Raji (cell line): Measurements from ENCODE around the gene TVP23A.

Source experiments
- POLR2A ChIP-seq: IDR thresholded peaks from 2 replicates; pipeline ENCODE4 v1.6.1; 2011; ENCODE audit warnings: low read depth, low read length, control low read depth; ENCODE audit not compliant: insufficient read depth

The TVP23A gene

DNA sequence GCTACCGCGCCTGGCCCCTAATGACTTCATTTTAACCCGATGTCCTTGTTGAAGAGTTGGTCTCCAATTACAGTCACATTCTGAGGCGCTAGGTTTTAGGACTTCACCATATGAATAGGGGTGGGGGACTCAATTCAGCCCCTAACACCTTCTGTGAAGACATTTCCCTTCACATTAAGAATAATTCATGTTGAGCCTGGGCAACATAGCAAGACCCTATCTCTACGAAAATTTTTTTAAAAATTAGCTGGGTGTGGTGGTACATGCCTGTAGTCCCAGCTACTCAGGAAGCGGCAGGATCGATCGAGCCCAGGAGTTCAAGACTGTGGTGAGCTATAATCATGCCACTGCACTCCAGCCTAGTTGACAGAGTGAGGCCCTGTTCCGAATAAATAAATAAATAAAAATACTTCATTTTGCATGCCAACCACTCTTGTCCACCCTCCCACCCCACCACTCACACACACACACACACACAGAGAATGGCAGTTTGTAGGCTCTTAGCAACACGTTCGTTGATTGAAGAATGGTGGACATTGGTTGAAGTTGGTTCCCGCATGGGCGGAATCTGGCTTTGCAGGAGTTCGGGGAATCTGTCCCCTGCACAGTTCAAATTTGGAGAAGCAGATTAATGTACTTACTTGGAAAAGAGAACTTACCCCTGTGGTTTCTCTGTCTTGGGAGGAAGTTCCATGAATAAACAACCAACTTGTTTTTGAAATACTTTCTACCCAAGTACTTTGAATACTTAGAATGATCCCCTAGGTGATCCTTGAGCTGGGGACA lies 27.8 kb upstream of the TVP23A start:
- TF ChIP-seq POLR2A, result no peak

DNA sequence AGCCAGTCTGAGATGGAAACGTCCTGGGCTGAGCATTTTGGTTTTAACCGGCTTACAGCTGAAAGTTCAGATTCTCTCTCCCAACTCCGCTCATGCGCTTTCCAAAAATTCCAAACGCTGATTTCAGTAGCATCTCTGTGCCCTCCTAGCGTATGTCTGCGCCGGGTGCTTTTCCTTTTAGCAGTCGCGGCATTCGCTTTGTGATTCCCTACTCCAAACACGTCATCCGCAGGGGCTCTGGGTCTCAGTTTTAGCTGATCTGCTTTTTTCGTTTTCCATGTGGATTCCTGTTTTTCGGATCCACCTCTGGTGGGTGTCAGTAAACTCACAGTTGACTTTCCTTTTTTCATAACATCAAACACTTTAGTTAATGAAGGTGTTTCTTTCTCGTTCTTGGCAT lies 22.1 kb upstream of the TVP23A start:
- TF ChIP-seq POLR2A, result no peak

DNA sequence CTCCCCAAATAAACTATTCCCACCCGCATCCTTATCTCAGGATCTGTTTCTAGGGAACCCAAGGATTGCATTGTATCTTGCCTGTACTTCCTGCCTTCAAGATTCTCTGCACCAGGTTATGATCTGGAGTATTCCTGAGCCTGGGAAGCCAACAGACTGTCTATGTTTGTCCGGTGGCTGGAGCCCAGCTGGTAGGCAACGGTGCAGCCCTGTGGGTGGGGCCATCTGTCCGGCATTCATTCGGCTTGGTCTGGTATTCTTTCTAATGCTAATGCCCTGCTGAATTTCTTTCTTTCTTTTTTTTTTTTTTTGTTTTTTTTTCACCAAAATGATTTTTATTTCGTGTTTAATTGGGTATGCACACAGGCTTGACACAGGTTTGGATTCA lies 20.7 kb upstream of the TVP23A start:
- no peak for TF ChIP-seq POLR2A

DNA sequence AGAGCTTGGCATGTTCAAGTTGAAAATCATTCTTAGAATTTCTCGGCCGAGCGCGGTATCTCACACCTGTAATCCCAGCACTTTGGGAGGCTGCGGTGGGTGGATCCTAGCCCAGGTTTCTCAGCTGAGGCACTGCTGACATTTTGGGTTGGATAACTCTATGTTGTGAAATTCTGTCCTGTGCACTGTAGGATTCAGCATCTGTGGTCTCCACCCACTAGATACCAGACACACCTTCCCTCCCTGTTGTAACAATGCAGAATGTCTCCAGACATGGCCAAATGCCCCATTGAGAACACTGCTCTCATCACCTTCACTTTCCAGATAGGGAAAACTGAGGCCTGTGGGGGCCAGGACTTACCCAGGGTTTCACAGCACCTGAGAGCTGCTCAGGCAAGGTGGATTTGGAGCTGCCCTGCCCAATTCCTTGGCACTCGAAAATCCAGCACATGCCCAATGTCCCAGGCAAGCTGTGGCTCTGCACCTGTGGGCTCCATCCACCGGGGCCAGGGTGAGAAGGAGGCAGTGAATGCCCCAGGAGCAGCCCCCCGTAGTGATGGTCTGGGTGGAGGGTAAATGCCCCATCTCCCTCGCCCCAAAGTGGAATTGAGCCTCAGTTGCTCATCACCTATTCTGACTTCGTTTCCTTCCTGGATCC lies 20.2 kb upstream of the TVP23A start:
- TF ChIP-seq POLR2A, result no peak

DNA sequence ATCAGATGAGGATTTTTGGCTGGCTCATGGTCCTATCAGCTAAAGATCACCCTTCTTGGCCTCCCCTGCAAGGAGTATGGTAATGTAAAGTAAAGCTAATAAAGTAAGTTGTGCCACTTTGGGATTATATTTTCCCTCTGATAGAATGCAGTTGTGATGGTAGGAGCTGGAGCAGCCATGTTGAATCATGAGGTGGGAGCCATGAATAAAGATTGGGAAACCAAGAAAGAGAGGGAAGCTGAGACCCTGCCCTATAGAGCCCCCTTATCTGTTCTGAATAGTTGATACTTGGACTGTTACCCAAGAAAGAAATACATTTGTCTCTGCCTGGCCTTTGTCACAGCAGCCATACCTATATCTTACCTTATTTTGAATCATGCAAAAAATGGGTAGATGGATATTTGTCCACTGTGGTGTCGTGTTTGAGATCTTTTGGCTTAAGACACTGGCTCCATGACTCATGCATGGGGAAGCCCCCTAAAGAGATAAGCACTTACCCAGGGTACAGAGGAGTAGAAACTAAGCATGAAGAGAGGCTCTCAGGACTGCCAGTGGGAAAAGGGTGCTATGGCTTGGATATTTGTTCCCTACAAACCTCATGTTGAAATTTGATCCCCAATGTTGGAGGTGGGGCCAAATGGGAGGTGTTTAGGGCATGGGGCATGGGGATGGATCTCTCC lies 17.7 kb upstream of the TVP23A start:
- no peak for TF ChIP-seq POLR2A

DNA sequence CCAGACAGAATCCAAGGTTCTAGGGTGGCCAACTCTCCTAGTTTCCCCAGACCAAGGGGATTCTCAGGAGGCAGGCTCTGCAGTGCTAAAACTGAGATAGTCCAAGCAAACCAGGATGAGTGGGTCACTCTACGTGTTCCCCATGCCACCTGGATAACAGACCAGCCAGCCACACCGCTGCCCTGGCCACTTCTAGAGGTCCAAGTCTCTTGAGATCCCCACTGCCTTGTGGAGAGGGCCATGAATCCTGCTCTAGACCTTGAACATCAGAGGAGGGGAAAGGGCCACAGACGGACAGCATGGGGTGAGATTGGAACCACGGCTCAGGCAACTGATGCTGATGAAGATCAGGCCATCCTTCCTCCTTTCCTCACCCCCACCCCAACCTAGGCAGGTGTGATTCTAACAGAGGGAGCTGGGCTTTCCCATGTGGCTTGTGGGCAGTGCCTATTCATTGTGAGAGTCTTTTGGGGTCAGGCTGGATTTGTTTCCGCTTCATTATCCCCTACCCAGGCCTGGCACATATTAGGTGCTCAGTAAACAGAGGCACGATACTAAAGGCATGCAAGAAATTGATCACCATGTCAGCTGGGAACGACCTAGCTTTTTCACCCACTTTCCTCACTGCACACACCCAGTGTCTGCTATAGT lies 16.8 kb upstream of the TVP23A start:
- TF ChIP-seq POLR2A, result no peak

DNA sequence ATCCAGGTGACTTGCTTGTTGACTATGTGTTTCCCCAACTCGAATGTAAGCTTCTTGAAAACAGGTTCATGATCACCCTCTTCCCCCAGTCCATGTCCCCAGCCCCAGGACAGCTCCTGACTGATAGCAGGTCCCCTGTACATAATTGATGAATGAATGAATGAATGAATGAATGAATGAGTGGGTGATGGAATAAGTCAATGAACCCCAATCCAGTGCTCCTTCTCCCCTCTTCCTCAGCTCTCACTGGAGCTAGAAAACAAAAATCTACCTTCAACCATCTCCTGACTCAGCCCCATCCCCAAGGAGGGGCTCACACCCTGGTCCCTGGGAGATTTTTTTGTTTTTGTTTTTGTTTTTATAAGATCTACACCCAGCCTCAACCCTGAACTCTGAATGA lies 16.2 kb upstream of the TVP23A start:
- TF ChIP-seq POLR2A, result no peak

DNA sequence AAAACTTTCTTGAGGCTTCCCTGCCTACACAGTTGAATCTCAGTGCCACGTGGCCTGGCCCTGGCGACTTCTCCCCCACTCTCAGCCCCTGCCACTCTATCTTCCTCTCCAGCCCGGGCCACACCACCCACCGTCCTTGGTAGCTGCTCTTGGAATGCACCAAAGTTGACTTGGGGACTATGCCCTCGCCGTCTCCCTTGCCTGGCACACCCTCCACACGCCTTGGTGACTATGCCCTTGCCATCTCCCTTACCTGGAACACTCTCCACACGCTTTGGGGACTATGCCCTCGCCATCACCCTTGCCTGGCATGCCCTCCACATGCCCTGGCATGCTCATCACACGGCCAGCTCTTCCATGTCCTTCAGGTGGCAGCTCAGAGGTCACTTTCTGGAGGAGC lies 15.5 kb upstream of the TVP23A start:
- TF ChIP-seq POLR2A, result no peak

DNA sequence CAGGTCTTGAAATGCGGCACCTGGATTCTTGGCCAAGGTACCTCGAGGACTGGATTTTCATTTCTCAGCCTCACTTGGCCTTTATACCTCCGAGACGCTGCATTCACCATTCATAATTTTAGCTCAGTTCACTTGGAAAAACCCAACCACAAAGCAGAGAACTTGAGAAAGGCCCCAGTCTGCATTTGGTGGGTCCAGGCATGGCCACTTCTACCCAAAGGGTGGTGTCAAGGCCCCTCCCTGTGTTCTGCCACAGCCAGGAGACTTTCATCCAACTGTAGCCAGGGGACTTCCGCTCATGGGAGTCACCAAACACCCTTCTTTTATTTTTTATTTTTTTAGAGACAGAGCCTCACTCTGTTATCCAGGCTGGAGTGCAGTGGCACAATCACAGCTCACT lies 14.7 kb upstream of the TVP23A start:
- TF ChIP-seq POLR2A, result no peak

DNA sequence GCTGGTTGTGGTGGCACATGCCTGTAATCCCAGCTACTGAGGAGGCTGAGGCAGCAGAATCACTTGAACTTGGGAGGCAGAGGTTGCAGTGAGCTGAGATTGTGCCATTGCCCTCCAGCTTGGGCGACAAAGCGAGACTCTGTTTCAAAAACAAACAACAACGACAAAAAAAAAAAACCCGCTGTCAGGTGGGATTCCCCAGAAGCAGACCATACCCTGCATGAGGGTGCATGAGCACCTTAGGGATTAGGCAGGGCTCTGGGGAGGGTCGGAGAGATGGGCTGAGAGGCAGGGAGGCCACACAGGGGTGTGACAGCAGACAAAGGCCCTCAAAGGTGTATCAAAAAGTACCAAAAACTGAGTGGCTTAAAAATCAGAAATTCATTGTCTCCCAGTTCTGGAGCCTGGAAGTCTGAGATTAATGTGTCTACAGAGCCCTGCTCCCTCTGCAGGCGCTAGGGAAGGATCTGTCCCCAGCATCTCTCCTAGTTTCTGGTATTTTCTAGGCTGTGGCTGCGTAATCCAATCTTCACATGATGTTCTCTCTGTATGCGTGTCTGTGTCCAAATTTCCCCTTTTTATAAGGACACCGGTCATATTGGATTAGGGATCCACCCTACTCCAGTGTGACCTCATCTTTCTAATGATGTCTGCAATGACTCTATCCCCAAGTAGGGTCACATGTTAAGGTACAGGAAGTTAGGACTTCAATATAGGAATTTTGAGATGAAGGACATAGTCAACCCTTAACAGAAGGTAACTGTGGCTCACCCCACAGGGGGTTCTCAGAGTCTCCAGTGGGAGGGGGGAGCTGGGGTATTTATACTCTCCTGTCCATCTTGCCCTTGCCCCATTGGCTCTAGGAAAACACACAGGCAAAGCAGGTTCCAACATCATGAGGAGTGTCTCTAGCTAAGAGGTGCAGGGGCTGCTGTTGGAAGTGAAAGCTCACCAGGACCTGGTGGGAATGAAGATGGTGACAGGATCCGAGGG lies 13.6 kb upstream of the TVP23A start:
- no peak for TF ChIP-seq POLR2A

DNA sequence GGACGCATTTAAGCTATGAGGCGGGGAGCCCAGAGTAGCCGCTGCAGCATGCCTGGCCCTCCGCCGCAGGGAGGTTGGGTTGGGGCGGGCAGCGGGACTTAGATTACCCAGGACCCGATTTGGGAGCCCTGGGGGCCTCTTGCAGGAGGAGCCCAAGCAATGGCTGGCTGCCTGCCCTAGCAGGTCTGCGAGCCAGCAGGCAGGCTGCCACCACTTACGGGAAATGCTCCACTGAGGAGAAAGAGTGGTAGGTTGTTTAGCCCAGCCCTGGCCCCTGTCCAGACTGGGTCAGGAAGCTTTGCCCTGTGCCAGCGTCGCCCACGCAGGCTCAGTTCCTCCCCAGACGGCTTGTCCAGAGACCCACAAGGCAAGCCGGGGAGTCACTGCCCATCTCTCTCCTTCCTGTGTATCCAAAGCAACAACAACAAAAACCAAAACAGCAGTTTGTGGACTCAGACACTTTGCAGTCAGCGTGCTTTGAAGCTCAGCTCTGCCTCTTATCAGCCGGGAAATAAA lies 10.3 kb upstream of the TVP23A start:
- TF ChIP-seq POLR2A, result no peak

DNA sequence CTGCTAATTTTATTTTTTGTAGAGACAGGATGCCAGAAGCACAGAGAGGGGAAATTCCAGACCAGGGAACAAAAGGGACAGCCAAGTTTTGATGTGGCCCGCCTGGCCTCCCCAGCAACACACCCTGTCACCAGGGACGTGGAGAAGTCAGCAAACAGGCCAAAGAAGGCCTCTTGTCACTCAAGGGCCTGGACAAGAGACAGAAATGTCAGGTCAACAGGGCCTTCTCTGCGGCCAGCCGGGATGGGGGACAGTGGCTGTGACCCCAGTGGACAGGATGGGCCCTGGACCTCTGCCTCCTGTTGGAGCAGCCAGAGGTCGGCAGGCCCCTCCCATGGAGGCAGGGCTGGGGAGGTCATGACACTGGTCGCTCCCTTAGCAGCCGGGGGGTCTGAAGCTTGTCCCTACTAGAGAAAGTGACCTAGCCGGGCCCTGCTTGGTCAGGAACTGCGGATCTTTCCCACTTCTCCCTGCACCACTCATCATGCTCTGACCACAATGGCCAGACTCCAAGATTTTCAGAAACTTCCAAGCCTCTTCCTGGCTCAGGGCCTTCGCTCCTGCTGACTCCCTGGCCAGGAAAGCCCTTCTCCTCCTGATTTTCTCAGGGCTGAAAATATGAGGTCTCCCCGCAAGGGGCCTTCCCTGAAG lies 9.2 kb upstream of the TVP23A start:
- no peak for TF ChIP-seq POLR2A

DNA sequence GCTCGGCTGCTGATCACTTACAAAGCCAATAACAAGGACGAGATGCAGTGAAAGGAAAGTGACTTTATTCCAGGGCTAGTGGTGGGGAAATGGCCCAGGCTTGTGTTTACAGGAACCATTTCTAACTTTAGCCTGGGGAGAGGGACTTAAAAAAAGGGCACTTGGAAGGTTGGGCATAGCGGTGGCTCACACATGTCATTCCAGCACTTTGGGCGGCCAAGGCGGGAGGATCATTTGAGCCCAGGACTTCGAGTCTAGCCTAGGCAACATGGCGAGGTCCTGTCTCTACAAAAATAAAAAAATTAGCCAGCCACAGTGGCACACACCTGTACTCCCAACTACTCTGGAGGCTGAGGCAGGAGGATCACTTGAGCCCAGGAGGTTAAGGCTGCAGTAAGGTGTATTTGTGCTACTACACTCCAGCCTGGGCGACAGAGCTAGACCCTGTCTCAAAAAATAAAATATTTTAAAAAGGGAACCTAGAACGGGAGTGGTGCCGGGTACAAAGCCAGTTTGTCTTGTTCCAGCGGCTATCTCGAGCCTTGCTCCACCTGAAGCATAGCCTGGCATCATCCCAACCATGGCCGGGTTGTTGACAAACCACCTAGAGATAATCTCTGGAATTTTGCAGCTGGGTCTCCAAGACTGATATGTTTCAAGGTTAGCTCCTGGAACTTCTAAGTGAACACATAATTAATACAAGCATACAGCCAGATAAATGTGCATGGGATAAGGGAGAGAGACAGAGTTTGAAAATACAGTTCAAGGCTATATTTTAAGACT lies 5.7 kb upstream of the TVP23A start:
- no peak for TF ChIP-seq POLR2A
